Endothelial cell of umbilical vein (primary cell): Measurements from ENCODE around the gene NELFCD. TPM values are rescaled to one million over a fixed set of nuclear protein-coding genes. Genes with fewer than 3 reads are reported as not detected.
"Not testable (repeated sequence)": the region's sequence is repeated elsewhere in the genome, so short reads cannot be mapped to it uniquely, and the experiment has no call there.

Source experiments
- BruUV-seq: library from RNA; stranded (reverse); fragments of 400-500 nt; replicated peaks from 2 replicates; lab custom pipeline; 2021; lab: Mats Ljungman, UMichigan
- CTCF ChIA-PET: fragments of 300-600, 350-600 bp; sonication (Branson Sonifier 250); formaldehyde crosslinking; loops from one replicate; lab custom pipeline; 2021; ENCODE audit warnings: antibody characterized with exemption, inconsistent platforms; lab: Charles Lee
- POLR2A ChIA-PET: fragments of 300-600, 350-600 bp; sonication (Branson Sonifier 250); formaldehyde crosslinking; loops from one replicate; lab custom pipeline; 2021; ENCODE audit warnings: antibody characterized with exemption, inconsistent platforms; lab: Charles Lee
- DNase-seq: peaks from one replicate; pipeline ENCODE4 v3.0.0-alpha.2; 2011; ENCODE audit warnings: low read depth, low spot score
- FAIRE-seq: peaks from 2 replicates; lab custom pipeline; 2011; peaks lifted over from hg19 to GRCh38; lab: Jason Lieb, UNC
- H2AFZ ChIP-seq: 2 replicates; pipeline ENCODE4 v1.6.0; 2012; ENCODE audit warnings: low read depth, low read length, control low read depth, inconsistent platforms
- H3K27ac ChIP-seq: 2 replicates; pipeline ENCODE4 v1.5.1; 2011; ENCODE audit warnings: low read depth, mild to moderate bottlenecking, control low read depth, low read length, moderate library complexity; ENCODE audit not compliant: insufficient read depth
- H3K27me3 ChIP-seq, 2 experiments: 2 replicates each; pipeline versions ENCODE4 v1.6.0 to v1.6.1; 2011; ENCODE audit warnings: low read length in 2 of 2, mixed read lengths in 1 of 2; ENCODE audit not compliant: control insufficient read depth in 2 of 2, insufficient read depth in 2 of 2
- H3K36me3 ChIP-seq, 2 experiments: 2 replicates in 1 of 2; 3 replicates in 1 of 2; pipeline ENCODE4 v1.5.1; 2011; ENCODE audit warnings: low read length in 2 of 2, mild to moderate bottlenecking in 1 of 2, moderate library complexity in 1 of 2; ENCODE audit not compliant: control insufficient read depth in 2 of 2, insufficient read depth in 2 of 2; ENCODE audit errors: extremely low read depth in 1 of 2
- H3K4me1 ChIP-seq: 3 replicates; pipeline ENCODE4 v1.5.1; 2011; ENCODE audit warnings: mild to moderate bottlenecking, low read length; ENCODE audit not compliant: control insufficient read depth, insufficient read depth; ENCODE audit errors: extremely low read depth
- H3K4me2 ChIP-seq: 2 replicates; pipeline ENCODE4 v1.6.1; 2011; ENCODE audit warnings: low read length, control low read depth, mixed read lengths; ENCODE audit not compliant: insufficient read depth
- H3K4me3 ChIP-seq, 3 experiments: fragments of 200-600 bp in 1 of 3; sonication (generic), shearing (Covaris generic) in 1 of 3; replicated peaks in 1 of 3; 2 replicates each; pipeline ENCODE4 v1.5.1; 2011 to 2016; ENCODE audit warnings: control low read depth in 3 of 3, low read length in 3 of 3, mild to moderate bottlenecking in 2 of 3, inconsistent platforms in 1 of 3, low read depth in 1 of 3, moderate library complexity in 1 of 3; ENCODE audit not compliant: insufficient read depth in 1 of 3
- H3K79me2 ChIP-seq: 2 replicates; pipeline ENCODE4 v1.6.0; 2012; ENCODE audit warnings: low read length, inconsistent platforms; ENCODE audit not compliant: control insufficient read depth, insufficient read depth
- H3K9ac ChIP-seq: replicated peaks from 2 replicates; pipeline ENCODE3; 2011; ENCODE audit warnings: low read length, control low read depth; ENCODE audit not compliant: insufficient read depth; ENCODE audit errors: extremely low read depth
- H3K9me1 ChIP-seq: replicated peaks from 3 replicates; pipeline ENCODE4 v1.6.0; 2011; ENCODE audit warnings: mild to moderate bottlenecking, low read length; ENCODE audit not compliant: control insufficient read depth, insufficient read depth; ENCODE audit errors: extremely low read depth
- H3K9me3 ChIP-seq: replicated peaks from 2 replicates; pipeline ENCODE4 v1.5.1; 2012; ENCODE audit warnings: low read length, inconsistent platforms; ENCODE audit not compliant: control insufficient read depth, insufficient read depth
- H4K20me1 ChIP-seq: replicated peaks from 2 replicates; pipeline ENCODE3; 2011; ENCODE audit warnings: mild to moderate bottlenecking, low read length; ENCODE audit not compliant: control insufficient read depth, insufficient read depth; ENCODE audit errors: extremely low read depth
- EZH2 ChIP-seq: IDR thresholded peaks from 2 replicates; pipeline ENCODE4 v1.6.1; 2012; ENCODE audit warnings: borderline replicate concordance, low read depth, mild to moderate bottlenecking, moderate library complexity, low read length, inconsistent platforms; ENCODE audit not compliant: severe bottlenecking
- FOS ChIP-seq: IDR thresholded peaks from 2 replicates; pipeline ENCODE4 v1.6.1; 2011; ENCODE audit warnings: mild to moderate bottlenecking, low read length, moderate library complexity, borderline replicate concordance; ENCODE audit not compliant: insufficient read depth
- GATA2 ChIP-seq: IDR thresholded peaks from 2 replicates; pipeline ENCODE4 v1.7.0; 2011; ENCODE audit warnings: low read depth, mild to moderate bottlenecking, moderate library complexity, mixed read lengths, low read length; ENCODE audit not compliant: insufficient read length, insufficient read depth
- dilution Hi-C: fragments of 300-500 bp; cut with MboI; formaldehyde crosslinking; loops from one replicate; pipeline ENCODE4 v1.15.0; 2019; ENCODE audit warnings: low sequenced_read_pairs; ENCODE audit not compliant: extremely low pct_ligation_motif_present
- intact Hi-C: fragments of 100-400 bp; cut with micrococcal nuclease; formaldehyde crosslinking; loops from one replicate; pipeline ENCODE4 v1.10.0; 2022
- polyA plus RNA-seq, 4 experiments: library from polyadenylated mRNA; depleted of rRNA in 3 of 4; stranded (reverse) in 3 of 4; unstranded in 1 of 4; fragments of >200 nt; gene quantifications; 2 replicates each; pipeline versions ENCODE4 v1.2.1 to v1.2.3, GENCODE V29; 2011 to 2012; ENCODE audit warnings: missing spikeins in 1 of 4
- total RNA-seq: library from RNA; stranded (reverse); gene quantifications from 2 replicates; pipeline ENCODE4 v1.2.3, GENCODE V29; 2021
- TF ChIP-seq, protein P1 (sequence below): IDR thresholded peaks from 2 replicates; pipeline ENCODE4 v1.6.1; 2011; ENCODE audit not compliant: insufficient read depth, insufficient read length

NELFCD gene
- total and polyA plus RNA-seq, 2 donors (not counting 3 experiments of a cell fraction or from before 2014, with no cell fraction given), result 90.1 to 92.5 TPM

DNA sequence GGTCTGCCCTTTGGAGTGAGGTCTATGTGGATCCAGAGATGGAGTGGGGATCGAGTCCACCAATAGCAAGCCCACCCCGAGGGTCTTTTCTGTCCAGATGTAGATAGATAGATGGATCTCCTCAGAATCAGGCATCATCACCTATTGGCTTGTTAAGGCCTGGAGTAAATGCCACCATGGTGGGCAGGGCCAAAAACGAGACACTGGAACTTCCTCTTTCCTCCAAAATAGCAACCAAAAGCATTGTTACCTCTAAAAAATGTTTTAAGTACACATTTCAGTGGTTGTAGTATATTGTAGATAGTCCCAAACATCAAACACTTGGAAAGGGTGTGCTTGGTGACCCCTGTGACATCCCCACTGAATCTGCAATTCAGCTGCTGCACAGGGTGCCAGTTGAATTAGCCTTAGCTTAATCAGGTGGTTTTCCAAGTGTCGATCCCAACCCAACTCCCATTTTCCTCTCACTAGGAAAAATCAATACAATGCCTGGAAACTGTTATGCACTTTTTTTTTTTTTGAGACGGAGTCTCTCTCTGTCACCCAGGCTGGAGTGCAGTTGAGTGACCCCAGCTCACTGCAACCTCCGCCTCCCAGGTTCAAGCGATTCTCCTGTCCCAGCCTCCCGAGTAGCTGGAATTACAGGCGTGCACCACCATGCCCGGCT is 35.0 kb upstream of the NELFCD start:
- H3K9ac ChIP-seq, result no peak overlapping the region
- no peaks in the 10 kb centered on the region for H3K9me1 ChIP-seq
- no peaks in the 10 kb centered on the region for H3K27me3 ChIP-seq
- no peak overlapping the region for H2AFZ ChIP-seq
- H3K4me2 ChIP-seq, result no peak overlapping the region
- intact Hi-C loops, result no loop called here
- CTCF ChIA-PET, result no interaction called here
- H3K4me1 ChIP-seq, result no peaks in the 10 kb centered on the region
- POLR2A ChIA-PET, result no interaction called here
- no peaks in the 10 kb centered on the region for H3K36me3 ChIP-seq
- no peaks in the 10 kb centered on the region for H3K9me3 ChIP-seq
- no peak for FAIRE-seq
- dilution Hi-C loops, result no loop called here
- TF ChIP-seq GATA2, result no peak
- TF ChIP-seq FOS, result no peak
- TF ChIP-seq, protein P1, sequence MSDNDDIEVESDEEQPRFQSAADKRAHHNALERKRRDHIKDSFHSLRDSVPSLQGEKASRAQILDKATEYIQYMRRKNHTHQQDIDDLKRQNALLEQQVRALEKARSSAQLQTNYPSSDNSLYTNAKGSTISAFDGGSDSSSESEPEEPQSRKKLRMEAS, result no peak
- TF ChIP-seq EZH2, result no peak
- no peak overlapping the region for H3K27ac ChIP-seq
- H4K20me1 ChIP-seq, result no peaks in the 10 kb centered on the region
- H3K79me2 ChIP-seq, result no peaks in the 10 kb centered on the region
- H3K4me3 ChIP-seq, result no peak overlapping the region
- BruUV-seq, result no TSS peak
- DNase-seq, result no peak

DNA sequence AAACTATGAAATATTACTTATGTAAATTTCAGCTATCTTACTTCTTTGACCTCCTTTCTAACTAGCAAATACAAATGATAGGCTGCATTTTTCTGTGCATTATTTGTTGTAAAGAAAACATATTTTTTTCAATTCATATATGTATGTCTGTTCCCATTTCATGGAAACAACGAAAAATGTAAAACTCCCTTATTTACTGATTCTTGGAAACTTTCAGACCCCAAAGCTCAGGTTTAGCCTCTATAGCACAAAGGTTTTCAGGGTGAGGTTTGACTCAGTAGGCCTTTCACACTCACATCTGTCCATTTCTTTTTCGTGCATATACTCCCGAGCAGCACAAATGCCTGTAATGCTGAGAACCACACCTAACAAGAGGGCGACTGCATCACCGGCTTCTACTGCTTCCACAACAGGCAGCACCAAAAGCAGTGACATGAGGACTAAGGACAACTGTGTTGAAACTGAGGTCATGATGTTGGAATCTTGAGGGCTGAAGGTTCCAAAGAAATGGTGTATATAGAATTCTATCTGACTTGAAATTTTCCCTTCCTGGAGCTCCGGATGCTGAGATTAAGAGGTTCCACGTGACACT is 33.2 kb upstream of the NELFCD start:
- H3K4me2 ChIP-seq, H3K9me3 ChIP-seq, H3K4me3 ChIP-seq, CTCF ChIA-PET, H3K36me3 ChIP-seq, H3K27me3 ChIP-seq, intact Hi-C loops, H2AFZ ChIP-seq, BruUV-seq, H3K79me2 ChIP-seq, H4K20me1 ChIP-seq, H3K9me1 ChIP-seq, dilution Hi-C loops, POLR2A ChIA-PET, H3K9ac ChIP-seq, FAIRE-seq, DNase-seq, H3K27ac ChIP-seq, H3K4me1 ChIP-seq: not testable (repeated sequence)
